GM18502 (cell line): ENCODE results near the gene SLC39A8.

Experiments used
- ATAC-seq: cut with Tn5 transposase; IDR thresholded peaks from one replicate; pipeline ENCODE4 v1.9.1; 2021; ENCODE audit warnings: mild to moderate bottlenecking; ENCODE audit not compliant: unreplicated experiment, poor library complexity

Gene SLC39A8

DNA sequence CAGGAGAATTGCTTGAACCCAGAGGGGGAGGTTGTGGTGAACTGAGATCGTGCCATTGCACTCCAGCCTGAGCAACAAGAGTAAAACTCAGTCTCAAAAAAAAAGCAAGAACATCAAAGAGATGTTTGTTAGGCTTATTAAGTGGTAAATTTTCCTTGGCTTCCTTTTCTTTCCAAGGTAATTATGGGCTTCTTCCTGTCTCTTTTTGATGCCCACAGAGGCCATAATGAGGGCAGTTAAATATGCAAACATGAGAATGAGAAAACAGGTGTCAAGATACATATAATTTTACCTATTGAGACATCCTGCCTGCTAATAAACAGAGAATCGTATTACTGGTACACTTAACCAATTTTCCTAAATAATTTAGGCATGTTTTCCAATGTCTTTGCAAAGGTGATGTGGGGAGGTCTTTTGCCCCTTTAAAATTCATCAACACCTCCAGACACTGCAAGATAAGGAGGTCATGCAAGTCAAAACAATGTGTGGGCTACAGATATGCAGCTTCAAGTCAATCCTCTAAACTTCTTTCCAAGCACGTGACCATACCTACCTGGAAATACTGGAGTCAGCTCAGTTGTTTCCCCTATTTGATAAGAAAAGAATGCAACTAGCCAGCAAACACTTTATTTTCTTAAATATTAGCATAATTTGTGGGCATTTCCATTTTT is 2.7 kb downstream of the SLC39A8 start:
- no peak for ATAC-seq

DNA sequence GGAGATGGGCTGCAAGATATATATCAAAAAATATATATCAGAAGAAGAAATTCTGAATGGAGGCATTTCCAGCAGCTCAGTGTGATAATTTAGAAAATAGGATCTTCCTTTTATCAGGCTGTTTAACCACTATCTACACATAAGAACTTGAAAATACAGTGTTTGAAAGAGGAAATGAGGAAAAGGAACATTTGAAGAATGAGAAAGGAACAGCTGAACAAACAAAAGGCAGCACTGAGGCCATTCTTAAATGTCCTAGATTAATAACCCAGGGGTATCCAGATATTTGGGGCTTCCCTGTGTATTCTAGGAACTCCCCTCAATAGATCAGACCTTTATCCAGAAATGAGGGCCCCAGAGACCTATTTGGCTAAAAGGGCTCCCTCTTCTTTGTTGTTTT is 4.1 kb downstream of the SLC39A8 start:
- no peak for ATAC-seq

DNA sequence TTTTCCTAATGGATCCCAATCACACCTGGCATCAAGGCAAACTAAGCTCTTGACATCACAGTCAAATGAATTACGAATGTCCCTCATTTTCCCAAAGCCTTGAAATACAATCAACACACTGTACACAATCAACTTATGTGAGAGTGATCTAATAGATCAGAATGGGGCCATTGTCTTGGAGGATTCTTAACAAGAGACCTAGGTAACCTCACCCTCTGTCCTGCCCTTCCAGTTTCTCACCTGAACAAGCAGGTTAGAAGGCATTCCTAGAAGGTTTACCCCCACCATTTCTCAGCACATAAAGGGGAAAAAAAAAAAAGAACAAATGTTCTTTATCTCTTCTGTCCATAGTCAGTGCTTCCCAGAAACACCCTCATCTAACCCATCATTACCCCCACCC is 6.3 kb downstream of the SLC39A8 start:
- no peak for ATAC-seq

DNA sequence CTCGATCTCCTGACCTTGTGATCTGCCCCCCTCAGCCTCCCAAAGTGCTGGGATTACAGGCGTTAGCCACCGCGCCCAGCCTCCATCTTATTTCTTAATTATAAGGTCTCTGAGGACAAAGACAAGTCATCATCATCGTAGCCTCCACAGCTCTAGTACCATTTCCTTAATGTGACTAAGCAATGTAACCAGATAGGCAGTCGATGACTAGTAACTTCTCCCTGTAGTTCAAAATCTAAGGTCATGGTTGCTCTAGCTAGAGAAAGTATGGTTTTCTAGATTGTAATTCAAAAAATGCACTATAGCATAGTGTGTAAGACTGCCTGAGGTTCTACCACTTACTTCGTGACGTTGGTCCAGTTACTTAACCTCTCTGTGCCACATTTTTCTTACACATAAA is 6.9 kb downstream of the SLC39A8 start:
- no peak for ATAC-seq

DNA sequence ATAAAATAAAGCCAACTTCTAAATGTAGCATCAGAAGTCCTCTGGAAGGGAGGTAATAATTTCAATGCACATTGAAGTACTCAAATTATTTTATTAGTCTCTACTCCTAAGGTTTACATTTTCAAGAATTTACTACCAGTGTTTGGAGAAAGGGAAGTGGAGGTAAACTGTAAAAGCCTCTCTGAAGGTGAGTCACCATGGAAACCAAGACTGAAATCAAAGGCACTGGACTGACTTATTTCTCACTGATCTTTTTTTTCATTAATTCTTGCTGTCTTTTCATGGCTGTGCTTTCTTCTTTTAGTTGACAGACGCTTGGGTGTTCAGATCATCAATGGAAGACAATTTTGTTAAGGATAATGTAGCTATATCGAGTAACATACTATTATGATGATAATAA is 9.7 kb downstream of the SLC39A8 start:
- ATAC-seq, result no peak

DNA sequence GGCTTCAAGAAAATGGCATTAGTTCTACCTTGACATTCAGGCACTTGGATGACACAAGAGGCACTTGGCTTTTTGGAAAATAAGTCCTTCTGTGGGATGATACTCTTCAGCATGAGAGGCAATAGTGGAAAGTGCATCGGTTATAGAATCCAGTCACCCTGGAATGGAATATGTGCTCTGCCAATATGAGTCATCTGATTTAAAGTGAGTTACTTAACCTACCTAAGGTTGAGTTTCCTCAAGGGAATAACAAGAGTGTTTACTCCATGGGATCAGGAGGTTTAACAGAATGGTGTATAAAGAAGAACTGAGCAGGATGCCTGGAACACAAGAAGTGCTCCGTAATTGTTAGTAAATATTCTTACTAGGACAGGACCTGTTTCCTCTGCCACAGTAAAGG is 10.7 kb downstream of the SLC39A8 start:
- ATAC-seq, result no peak

DNA sequence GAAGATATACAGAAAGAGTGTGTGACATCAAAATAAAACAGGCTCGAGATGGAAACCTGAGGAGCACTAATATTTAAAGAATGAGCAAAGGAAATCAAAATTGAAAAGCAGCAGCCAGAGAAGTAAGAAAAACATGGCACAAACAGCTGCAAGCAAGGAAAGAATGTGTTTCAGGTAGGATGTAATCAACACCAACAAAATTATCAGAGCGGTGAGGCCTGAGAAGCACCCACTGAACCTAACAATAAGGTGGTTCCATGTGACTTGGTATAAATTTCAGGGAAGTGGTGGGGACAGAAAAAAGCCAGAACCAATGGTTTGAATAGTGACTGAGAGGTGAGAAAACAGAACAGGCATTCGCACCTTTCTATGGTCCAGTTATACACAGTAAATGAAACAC is 11.5 kb downstream of the SLC39A8 start:
- no peak for ATAC-seq

DNA sequence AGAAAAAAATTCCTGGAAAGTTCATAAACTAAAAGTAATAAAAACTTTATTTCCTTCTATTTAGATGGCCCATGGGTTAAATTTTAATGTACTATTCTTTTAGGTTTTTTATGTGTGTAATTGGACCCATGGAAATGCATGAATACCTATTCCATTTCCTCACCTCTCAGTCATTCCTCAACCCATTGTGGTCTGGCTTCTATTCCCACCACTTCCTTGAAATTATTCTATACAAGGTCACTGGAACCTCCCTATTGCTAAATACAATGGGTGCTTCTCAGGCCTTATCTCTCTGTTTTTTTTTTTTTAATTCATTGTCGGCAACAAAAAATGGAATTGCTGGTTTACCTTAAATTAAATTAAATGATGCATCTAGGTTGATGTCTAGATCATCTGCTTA is 17.2 kb downstream of the SLC39A8 start:
- ATAC-seq, result no peak

DNA sequence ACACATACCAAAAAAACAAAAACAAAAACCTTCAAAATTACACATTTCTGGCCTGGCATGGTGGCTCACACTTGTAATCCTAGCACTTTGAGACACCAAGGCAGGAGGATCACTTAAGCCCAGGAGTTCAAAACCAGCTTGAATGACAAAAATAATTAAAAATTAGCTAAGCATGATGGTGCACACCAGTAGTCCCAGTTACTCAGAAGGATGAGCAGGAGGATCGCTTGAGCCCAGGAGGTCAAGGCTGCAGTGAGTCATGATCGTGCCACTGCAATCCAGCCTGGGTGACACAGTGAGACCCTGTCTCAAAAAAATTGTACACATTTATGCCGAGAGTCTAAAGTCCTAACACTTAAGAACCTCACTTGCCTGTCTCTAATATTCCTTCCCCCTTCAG is 18.3 kb downstream of the SLC39A8 start:
- no peak for ATAC-seq

DNA sequence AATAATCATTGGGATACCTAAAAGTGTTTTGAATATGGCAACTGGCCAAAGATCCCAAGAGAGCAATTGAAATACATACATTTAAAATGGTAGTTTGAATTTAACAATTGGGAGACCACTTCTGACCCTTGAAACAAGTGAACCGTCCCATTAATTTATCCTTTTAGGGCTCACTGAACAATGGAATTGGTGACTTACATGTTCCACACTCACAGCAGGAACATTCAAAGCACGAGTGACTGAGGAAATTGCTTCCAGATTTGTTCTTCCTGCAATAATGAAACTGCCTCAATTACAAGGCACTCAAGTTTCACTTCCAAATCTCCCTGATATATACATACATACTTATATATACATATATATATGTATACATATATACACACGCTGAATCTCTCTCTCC is 20.6 kb downstream of the SLC39A8 start:
- ATAC-seq, result no peak

DNA sequence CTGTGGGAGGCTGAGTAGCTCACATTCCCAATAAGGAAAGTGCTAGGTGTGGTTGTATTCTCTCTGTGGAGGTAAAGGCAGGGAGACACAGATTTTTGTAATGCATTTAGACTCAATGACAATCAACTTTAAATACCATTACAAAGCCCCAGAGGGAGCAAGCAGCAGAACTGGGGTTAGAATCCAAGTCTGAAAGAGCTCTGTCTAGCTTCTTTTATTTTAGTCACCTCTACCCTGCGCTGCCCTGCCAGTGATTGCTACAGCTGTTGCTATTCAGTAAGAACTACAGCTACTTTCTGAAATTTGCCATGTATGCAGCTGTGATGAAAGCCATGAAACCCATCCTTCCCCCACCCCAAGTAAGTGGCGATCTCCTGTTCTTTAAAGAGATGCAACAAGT is 22.5 kb downstream of the SLC39A8 start:
- ATAC-seq, result no peak

DNA sequence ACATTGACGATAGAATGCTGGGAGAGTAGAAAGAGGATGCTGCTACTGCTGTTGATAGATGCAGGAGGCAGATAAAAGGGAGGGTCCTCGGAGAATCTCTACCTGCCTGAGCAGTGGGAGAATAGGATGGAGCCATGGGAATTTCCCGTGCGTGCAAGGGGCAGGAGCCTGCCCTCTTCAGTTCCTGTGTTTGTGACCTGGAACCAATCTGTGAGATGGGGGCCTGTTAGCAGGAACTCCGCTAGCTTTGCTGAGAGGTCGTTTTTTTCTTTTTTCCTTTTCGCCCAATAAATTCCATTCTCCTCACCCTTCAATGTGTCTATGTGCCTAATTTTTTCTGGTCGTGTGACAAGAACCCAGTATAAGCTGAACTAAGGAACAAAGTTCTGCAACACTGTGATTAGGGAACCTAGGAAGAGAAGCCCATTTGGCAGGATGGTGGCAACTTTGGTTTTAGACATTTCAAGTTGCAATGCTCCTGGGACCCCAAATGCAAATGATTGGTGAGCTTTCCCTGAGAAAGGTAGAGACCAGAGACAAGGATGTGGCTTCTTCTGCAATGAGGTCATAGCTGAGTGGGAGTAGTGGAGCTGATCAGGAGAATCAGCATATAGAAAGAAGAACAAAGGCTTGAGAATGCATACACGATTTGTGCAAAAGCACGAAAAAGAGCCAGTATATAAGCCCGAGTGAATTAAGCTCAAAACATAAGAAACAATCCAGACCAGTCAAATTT is 23.9 kb downstream of the SLC39A8 start:
- ATAC-seq, result peak; percentile 95

DNA sequence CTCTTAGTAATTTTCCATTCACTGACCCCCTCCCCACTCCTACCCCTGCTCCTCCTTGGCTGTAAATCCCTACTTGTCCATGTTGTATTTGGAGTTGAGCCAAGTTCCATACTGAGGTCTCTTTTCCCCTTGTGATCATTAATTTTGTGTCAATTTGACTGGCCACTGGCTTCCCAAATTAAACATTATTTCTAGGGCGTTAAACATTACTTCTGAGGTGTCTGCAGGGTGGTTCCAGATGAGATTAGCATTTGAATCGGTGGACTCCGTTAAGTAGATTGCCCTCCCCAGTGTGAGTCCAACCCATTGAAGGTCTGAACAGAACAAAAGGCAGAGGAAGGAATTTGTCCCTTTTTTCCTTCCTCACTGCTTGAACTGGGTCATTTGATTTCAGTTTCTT is 25.7 kb downstream of the SLC39A8 start:
- ATAC-seq, result no peak

DNA sequence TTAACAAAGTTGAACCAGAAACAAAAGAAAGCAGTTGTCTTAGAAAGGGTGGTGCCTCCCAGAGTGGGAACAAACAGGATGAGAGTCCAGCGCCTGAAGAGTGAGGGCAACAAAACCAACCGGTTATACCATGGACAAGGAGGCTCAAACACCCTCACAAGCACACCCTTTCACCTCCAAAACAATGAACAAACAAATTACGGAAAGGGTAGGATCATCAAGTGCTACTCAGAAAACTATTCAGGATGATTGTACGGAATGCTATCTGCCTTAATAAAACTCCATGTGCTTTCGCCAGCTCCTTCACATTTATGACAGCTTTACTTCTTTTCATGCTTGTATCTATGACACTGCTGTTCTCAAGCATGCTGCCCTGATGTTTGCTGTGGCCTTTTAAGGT is 26.8 kb downstream of the SLC39A8 start:
- no peak for ATAC-seq

DNA sequence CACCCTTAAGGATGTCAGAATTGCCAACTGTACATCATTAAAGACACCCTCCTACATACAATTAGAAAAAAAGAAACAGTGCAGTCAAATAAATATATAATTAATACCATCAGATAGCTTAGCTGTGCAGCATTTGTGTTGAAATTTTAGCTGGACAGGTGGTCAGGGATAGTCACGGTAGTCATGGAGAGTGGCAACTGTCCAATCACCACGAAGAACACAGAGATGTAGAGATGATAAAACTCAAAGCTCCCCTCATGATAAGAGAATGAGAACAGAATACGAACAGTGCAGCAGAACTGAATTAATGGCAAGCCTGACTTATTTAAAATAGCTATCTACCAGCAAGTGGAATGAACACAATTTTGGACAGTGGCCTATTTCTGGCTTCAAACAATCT is 27.2 kb downstream of the SLC39A8 start:
- no peak for ATAC-seq

DNA sequence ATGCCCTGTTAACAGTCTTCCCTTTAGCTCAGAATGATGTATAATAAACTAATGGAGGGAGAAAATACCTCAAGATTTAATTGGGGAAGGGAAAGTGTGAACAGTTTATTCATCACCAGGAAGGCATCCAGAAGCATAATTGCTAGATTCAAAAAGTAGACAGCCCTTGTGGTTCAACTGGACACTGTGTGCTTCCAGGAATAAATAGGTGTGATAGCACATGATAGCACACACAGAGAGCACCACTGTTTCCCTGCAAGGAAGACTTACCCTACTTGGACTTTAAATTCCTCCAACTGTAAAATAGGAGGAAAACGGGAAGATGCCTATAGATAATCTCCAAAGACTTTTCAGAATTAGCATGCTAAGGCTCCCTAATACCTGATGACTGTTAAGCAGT is 27.8 kb downstream of the SLC39A8 start:
- ATAC-seq, result no peak

DNA sequence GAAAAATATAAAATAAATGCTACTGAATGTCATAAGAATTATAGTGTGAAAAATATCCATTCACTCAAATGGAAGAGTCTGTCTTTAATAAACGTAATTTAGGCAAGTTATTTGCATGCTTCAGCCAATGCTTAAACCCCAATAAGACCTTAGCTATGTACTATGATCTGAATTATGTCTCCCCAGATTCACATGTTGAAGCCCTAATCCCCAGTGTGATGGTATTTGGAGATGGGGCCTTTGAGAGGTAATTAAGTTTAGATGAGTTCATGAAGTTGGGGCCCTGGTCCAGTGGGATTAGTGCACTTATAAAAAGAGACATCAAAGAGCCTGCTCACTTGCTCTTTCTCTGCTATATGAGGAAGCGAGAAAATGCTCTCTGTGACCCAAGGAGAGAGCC is 28.7 kb downstream of the SLC39A8 start:
- no peak for ATAC-seq

DNA sequence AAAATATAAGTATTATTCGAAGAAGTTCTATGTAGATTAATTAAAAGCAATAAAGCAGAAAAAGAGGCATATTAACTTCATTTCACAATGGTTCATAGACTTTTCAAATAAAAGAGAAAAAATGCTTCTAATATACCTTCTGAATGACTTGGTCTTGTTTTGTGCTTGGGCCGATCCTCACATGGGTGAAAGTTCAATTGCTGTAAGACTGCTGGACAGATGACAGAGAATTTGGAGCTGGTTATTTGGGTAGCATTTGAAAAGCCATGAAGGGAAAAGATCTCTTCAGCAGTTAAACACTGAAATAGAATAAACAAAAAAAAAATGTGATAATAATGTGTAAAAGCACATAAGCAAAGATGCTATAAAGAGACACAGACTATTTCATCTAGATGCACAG is 29.8 kb downstream of the SLC39A8 start:
- ATAC-seq, result no peak

DNA sequence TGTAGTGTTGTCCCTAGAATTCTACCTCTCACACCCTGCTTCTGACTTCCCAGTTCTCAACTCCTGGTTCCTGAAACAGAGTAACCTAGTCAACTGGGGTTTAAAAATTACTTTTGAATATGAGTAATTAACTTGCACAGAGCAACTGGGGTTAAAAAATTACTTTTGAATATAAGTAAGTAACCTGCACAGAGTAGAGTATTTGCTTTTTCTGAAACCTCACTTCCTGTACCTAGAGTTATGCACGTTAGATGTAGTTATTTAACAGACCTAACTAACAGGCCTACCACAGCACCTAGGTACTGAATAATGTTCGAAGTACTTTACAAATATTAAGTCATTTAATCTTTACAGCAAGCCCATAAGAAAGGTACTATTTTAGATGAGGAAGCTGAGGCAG is 32.9 kb downstream of the SLC39A8 start:
- no peak for ATAC-seq

DNA sequence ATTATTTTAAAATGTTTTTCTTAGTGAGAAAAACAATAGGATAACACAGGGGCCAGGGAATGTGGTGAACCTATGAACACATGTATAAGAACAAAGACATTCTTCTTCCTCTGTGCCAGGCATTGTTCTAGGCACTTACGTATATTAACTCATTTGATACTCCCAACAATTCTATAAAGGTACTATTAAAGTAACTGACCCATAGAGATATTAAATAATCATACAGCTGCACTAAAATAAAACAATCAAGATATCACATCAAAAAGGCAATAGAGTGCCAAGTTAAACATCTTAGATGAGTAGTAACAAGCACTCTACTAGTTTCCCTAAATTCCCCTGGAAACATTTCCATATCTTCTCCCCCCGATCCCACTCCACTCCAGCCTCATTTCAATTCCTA is 33.4 kb downstream of the SLC39A8 start:
- ATAC-seq, result no peak

DNA sequence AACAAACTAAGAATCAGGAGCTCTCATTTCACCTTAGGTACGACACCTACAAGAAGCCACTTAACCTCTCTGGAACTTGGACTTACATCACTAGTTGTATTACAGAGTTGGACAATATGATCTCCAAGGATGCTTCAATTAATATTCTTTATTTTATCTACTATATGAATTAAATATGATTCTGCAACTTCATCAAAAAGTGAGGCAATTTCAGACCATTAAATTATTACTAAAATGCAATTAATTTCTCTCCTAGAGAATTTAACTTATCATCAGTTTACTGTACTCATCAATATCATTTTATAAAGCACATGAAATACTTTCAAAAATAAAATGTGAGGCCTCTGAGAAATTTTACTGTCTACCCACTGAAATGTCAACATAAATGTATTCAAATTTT is 33.9 kb downstream of the SLC39A8 start:
- no peak for ATAC-seq
